ENCODE results near the gene STXBP4.

The STXBP4 gene

GRCh38 chr17:54982399-54982798 is 13.8 kb downstream of the STXBP4 start:
- H3K27me3 Mint-ChIP-seq = no peaks in the 10 kb centered on the region
- peaks cover 2% of the 10 kb centered on the region for H3K4me1 Mint-ChIP-seq
- DNase-seq (no peak), ATAC-seq (no peak)
- H3K27ac Mint-ChIP-seq = no peak overlapping the region
- H3K4me3 Mint-ChIP-seq = no peak overlapping the region
- no peaks in the 10 kb centered on the region for H3K9me3 Mint-ChIP-seq
- peaks cover 6% of the 10 kb centered on the region for H3K36me3 Mint-ChIP-seq (ENCODE audit: low read depth)

- Mint-ChIP-seq H3K4me3 (no peak overlapping the region), H3K9me3 (no peaks in the 10 kb centered on the region), H3K27me3 (no peaks in the 10 kb centered on the region), H3K27ac (no peak overlapping the region), H3K36me3 (ENCODE audit: low read depth) (peaks cover 6% of the 10 kb centered on the region), H3K4me1 (peaks cover 2% of the 10 kb centered on the region)
- no peak for ATAC-seq
- DNase-seq = no peak
Observed at GRCh38 chr17:54983260-54983659, 14.7 kb downstream of the STXBP4 start.

- Mint-ChIP-seq H3K27ac (no peak overlapping the region), H3K9me3 (no peaks in the 10 kb centered on the region), H3K4me3 (no peak overlapping the region), H3K36me3 (ENCODE audit: low read depth) (peaks cover 2% of the 10 kb centered on the region), H3K4me1 (no peaks in the 10 kb centered on the region), H3K27me3 (no peaks in the 10 kb centered on the region)
- no peak for DNase-seq
- no peak for ATAC-seq
Observed at GRCh38 chr17:54985476-54985875, 16.9 kb downstream of the STXBP4 start.

GRCh38 chr17:54990118-54990517 is 21.6 kb downstream of the STXBP4 start:
- H3K27me3 Mint-ChIP-seq = no peaks in the 10 kb centered on the region
- H3K27ac Mint-ChIP-seq = no peak overlapping the region
- no peaks in the 10 kb centered on the region for H3K9me3 Mint-ChIP-seq
- H3K4me3 Mint-ChIP-seq = no peak overlapping the region
- H3K4me1 Mint-ChIP-seq = no peaks in the 10 kb centered on the region
- no peak for ATAC-seq
- DNase-seq = no peak
- peaks cover 3% of the 10 kb centered on the region for H3K36me3 Mint-ChIP-seq (ENCODE audit: low read depth)

GRCh38 chr17:54991567-54991966 is 23.0 kb downstream of the STXBP4 start:
- H3K4me3 Mint-ChIP-seq = no peak overlapping the region
- H3K27me3 Mint-ChIP-seq = no peaks in the 10 kb centered on the region
- ATAC-seq = no peak
- no peak overlapping the region for H3K27ac Mint-ChIP-seq
- H3K4me1 Mint-ChIP-seq = no peaks in the 10 kb centered on the region
- no peaks in the 10 kb centered on the region for H3K9me3 Mint-ChIP-seq
- DNase-seq = no peak
- peaks cover 3% of the 10 kb centered on the region for H3K36me3 Mint-ChIP-seq (ENCODE audit: low read depth)

- DNase-seq (no peak), ATAC-seq (no peak)
- H3K4me1 Mint-ChIP-seq = no peaks in the 10 kb centered on the region
- no peaks in the 10 kb centered on the region for H3K9me3 Mint-ChIP-seq
- no peak overlapping the region for H3K4me3 Mint-ChIP-seq
- no peaks in the 10 kb centered on the region for H3K27me3 Mint-ChIP-seq
- H3K27ac Mint-ChIP-seq = no peak overlapping the region
- H3K36me3 Mint-ChIP-seq (ENCODE audit: low read depth) = peaks cover 3% of the 10 kb centered on the region
Observed at GRCh38 chr17:54992797-54993639, 24.5 kb downstream of the STXBP4 start.

DNA sequence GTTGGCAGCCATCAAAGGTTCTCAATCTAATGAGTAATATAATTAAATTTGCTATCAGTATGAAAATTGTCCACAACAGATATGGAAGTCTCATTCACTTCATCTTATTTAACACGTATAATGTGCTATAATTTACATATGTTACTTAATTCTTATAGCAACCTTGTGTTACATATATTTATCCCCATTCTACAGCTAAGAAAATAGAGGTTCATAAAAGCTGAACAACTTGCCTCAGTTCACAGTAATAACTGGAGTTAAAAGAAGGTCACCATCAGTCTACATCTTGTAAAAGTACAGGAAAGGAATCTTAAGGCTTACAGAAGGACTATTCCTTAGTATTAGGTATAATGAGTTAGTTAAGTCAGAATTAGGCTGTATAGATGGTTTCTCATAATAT is 27.9 kb downstream of the STXBP4 start:
- Mint-ChIP-seq H3K36me3 (ENCODE audit: low read depth) (peaks cover 6% of the 10 kb centered on the region), H3K27ac (no peak overlapping the region), H3K27me3 (no peaks in the 10 kb centered on the region), H3K9me3 (no peaks in the 10 kb centered on the region), H3K4me1 (no peaks in the 10 kb centered on the region), H3K4me3 (no peak overlapping the region)
- DNase-seq = no peak
- no peak for ATAC-seq

DNA sequence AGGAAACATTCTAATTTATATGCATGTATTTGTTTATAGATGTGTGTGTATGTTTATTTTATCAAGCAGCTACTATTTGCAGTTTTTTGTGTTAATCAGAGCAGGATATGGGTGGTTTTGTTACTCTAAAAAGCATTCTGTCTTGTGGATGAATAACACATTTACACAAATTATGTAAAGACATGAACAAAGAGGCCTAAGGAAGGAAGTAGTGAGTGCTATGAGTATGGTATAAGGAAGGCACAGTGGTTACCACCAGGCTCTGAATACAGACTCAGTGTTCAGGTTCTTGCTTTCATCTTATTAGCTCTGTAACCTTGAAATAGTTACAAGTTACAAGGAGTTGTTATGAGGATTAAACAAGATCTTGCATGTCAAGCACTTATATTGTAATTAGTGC is 33.9 kb downstream of the STXBP4 start:
- H3K27ac Mint-ChIP-seq = no peak overlapping the region
- ATAC-seq = no peak
- no peak for DNase-seq
- no peaks in the 10 kb centered on the region for H3K4me1 Mint-ChIP-seq
- H3K4me3 Mint-ChIP-seq = no peak overlapping the region
- peaks cover 3% of the 10 kb centered on the region for H3K36me3 Mint-ChIP-seq (ENCODE audit: low read depth)
- H3K27me3 Mint-ChIP-seq = no peaks in the 10 kb centered on the region
- H3K9me3 Mint-ChIP-seq = no peaks in the 10 kb centered on the region

GRCh38 chr17:55004484-55004883 is 35.9 kb downstream of the STXBP4 start:
- no peaks in the 10 kb centered on the region for H3K4me1 Mint-ChIP-seq
- no peak overlapping the region for H3K27ac Mint-ChIP-seq
- peaks cover 3% of the 10 kb centered on the region for H3K36me3 Mint-ChIP-seq (ENCODE audit: low read depth)
- DNase-seq (no peak), ATAC-seq (no peak)
- H3K27me3 Mint-ChIP-seq = no peaks in the 10 kb centered on the region
- H3K4me3 Mint-ChIP-seq = no peak overlapping the region
- H3K9me3 Mint-ChIP-seq = no peaks in the 10 kb centered on the region

- Mint-ChIP-seq H3K4me3 (no peak overlapping the region), H3K27ac (no peak overlapping the region), H3K27me3 (no peaks in the 10 kb centered on the region), H3K9me3 (no peaks in the 10 kb centered on the region), H3K4me1 (no peaks in the 10 kb centered on the region), H3K36me3 (ENCODE audit: low read depth) (peaks cover 5% of the 10 kb centered on the region)
- ATAC-seq (no peak), DNase-seq (no peak)
Observed at GRCh38 chr17:55005520-55005919, 37.0 kb downstream of the STXBP4 start.

GRCh38 chr17:55023626-55024025 is 55.1 kb downstream of the STXBP4 start:
- H3K9me3 Mint-ChIP-seq = no peaks in the 10 kb centered on the region
- peaks cover 7% of the 10 kb centered on the region for H3K36me3 Mint-ChIP-seq (ENCODE audit: low read depth)
- H3K27me3 Mint-ChIP-seq = no peaks in the 10 kb centered on the region
- H3K4me3 Mint-ChIP-seq = no peak overlapping the region
- H3K27ac Mint-ChIP-seq = no peak overlapping the region
- H3K4me1 Mint-ChIP-seq = no peaks in the 10 kb centered on the region
- ATAC-seq = no peak
- DNase-seq = no peak

DNA sequence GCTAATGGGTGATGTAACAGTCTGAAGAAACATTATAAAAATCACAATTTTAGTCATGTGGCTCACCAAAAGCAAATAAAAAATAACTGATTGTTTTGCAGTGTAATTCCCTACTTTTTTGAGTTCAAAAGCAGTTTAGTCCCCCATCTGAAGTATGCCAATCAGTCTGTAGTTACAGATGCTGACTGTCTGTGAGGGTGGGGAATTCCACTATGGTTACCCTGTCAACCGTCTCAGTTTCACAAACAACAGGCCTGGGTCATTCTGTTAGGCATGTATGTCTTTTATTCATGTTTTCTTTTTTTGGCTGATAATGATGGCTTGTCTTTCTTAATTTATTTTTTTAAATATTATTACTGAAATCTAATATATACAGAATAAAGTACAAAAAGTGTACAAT is 69.3 kb downstream of the STXBP4 start:
- Mint-ChIP-seq H3K27ac (no peak overlapping the region), H3K9me3 (no peaks in the 10 kb centered on the region), H3K27me3 (no peaks in the 10 kb centered on the region), H3K4me1 (peaks cover 4% of the 10 kb centered on the region), H3K4me3 (no peak overlapping the region), H3K36me3 (ENCODE audit: low read depth) (peaks cover 3% of the 10 kb centered on the region)
- peak; percentile 65 for ATAC-seq
- DNase-seq = no peak

DNA sequence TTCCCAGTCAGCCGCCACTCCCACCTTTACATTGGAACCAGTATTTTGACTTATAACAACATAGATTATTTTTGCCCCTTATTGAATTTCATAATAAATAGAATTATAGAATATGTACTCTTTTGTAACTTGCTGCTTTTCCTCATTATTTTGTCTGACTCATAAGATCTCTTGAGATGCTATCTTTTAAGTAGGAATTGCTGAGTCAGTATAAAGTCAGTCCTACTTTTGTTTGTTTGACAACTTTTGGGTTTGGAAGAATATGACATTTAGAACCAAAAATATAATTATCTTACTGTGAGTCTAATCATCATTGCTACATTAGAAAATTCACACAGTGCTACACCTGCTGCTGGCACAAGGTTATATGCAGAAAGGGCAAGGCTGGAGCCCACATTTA is 69.7 kb downstream of the STXBP4 start:
- Mint-ChIP-seq H3K4me1 (peaks cover 4% of the 10 kb centered on the region), H3K9me3 (no peaks in the 10 kb centered on the region), H3K4me3 (no peak overlapping the region), H3K27me3 (no peaks in the 10 kb centered on the region), H3K36me3 (ENCODE audit: low read depth) (peaks cover 2% of the 10 kb centered on the region), H3K27ac (no peak overlapping the region)
- DNase-seq = no peak
- no peak for ATAC-seq

- peaks cover 5% of the 10 kb centered on the region for H3K36me3 Mint-ChIP-seq (ENCODE audit: low read depth)
- H3K27me3 Mint-ChIP-seq = no peaks in the 10 kb centered on the region
- H3K4me1 Mint-ChIP-seq = peaks cover 4% of the 10 kb centered on the region
- no peak for ATAC-seq
- H3K27ac Mint-ChIP-seq = no peak overlapping the region
- H3K4me3 Mint-ChIP-seq = no peak overlapping the region
- DNase-seq = no peak
- no peaks in the 10 kb centered on the region for H3K9me3 Mint-ChIP-seq
Observed at GRCh38 chr17:55040611-55041010, 72.0 kb downstream of the STXBP4 start.

GRCh38 chr17:55053855-55054254 is 85.3 kb downstream of the STXBP4 start:
- Mint-ChIP-seq H3K36me3 (ENCODE audit: low read depth) (peaks cover 5% of the 10 kb centered on the region), H3K27ac (no peak overlapping the region), H3K9me3 (peaks cover 4% of the 10 kb centered on the region), H3K4me1 (no peaks in the 10 kb centered on the region), H3K27me3 (no peaks in the 10 kb centered on the region), H3K4me3 (no peak overlapping the region)
- no peak for DNase-seq
- ATAC-seq = no peak

GRCh38 chr17:55054429-55054828 is 85.9 kb downstream of the STXBP4 start:
- Mint-ChIP-seq H3K4me1 (no peaks in the 10 kb centered on the region), H3K27me3 (no peaks in the 10 kb centered on the region), H3K36me3 (ENCODE audit: low read depth) (peaks cover 4% of the 10 kb centered on the region), H3K27ac (no peak overlapping the region), H3K4me3 (no peak overlapping the region), H3K9me3 (no peaks in the 10 kb centered on the region)
- DNase-seq (no peak), ATAC-seq (no peak)
